HG03280 (cell line): ENCODE data around the gene YWHAH.

Experiments
- ATAC-seq: cut with Tn5 transposase; IDR thresholded peaks from one replicate; pipeline ENCODE4 v1.9.1; 2021; ENCODE audit warnings: mild to moderate bottlenecking, moderate library complexity; ENCODE audit not compliant: unreplicated experiment

YWHAH gene

GRCh38 chr22:31947296-31947695, 3.0 kb downstream of the YWHAH start:
- ATAC-seq, result no peak

GRCh38 chr22:31948002-31948401, 3.7 kb downstream of the YWHAH start:
- no peak for ATAC-seq

- ATAC-seq, result no peak
Observed at GRCh38 chr22:31950226-31950625, 5.9 kb downstream of the YWHAH start.

GRCh38 chr22:31951194-31952093, 7.1 kb downstream of the YWHAH start:
- ATAC-seq, result no peak

- ATAC-seq, result no peak
Observed at GRCh38 chr22:31952094-31952401, 7.7 kb downstream of the YWHAH start.

GRCh38 chr22:31952472-31952871, 8.1 kb downstream of the YWHAH start:
- no peak for ATAC-seq

- no peak for ATAC-seq
Observed at GRCh38 chr22:31953261-31953660, 8.9 kb downstream of the YWHAH start.

GRCh38 chr22:31954535-31955523, 10.5 kb downstream of the YWHAH start:
- no peak for ATAC-seq

GRCh38 chr22:31956360-31956759, 12.0 kb downstream of the YWHAH start:
- ATAC-seq, result no peak

- ATAC-seq, result no peak
Observed at GRCh38 chr22:31957970-31958594, 13.7 kb downstream of the YWHAH start.

- ATAC-seq, result no peak
Observed at GRCh38 chr22:31958625-31959239, 14.4 kb downstream of the YWHAH start.

GRCh38 chr22:31960767-31961166, 16.4 kb downstream of the YWHAH start:
- ATAC-seq, result no peak

- ATAC-seq, result no peak
Observed at GRCh38 chr22:31962387-31963125, 18.2 kb downstream of the YWHAH start.

GRCh38 chr22:31968022-31968421, 23.7 kb downstream of the YWHAH start:
- no peak for ATAC-seq

- peak; percentile 56 for ATAC-seq
Observed at GRCh38 chr22:31969789-31970489, 25.6 kb downstream of the YWHAH start.

GRCh38 chr22:31970490-31971444, 26.4 kb downstream of the YWHAH start:
- ATAC-seq, result peak; percentile 71

GRCh38 chr22:31972180-31972579, 27.8 kb downstream of the YWHAH start:
- ATAC-seq, result no peak

GRCh38 chr22:31973739-31974138, 29.4 kb downstream of the YWHAH start:
- ATAC-seq, result no peak
